ENCODE measurements around the gene MRC2. TPM values are rescaled to one million over a fixed set of nuclear protein-coding genes. Genes with fewer than 3 reads are reported as not detected.
A peak's percentile ranks its signal among the peaks of the same experiment; 100 is the strongest.

The MRC2 gene
- total RNA-seq, 2 experiments from 2014 or later, result 8.1 to 9.0 TPM

DNA sequence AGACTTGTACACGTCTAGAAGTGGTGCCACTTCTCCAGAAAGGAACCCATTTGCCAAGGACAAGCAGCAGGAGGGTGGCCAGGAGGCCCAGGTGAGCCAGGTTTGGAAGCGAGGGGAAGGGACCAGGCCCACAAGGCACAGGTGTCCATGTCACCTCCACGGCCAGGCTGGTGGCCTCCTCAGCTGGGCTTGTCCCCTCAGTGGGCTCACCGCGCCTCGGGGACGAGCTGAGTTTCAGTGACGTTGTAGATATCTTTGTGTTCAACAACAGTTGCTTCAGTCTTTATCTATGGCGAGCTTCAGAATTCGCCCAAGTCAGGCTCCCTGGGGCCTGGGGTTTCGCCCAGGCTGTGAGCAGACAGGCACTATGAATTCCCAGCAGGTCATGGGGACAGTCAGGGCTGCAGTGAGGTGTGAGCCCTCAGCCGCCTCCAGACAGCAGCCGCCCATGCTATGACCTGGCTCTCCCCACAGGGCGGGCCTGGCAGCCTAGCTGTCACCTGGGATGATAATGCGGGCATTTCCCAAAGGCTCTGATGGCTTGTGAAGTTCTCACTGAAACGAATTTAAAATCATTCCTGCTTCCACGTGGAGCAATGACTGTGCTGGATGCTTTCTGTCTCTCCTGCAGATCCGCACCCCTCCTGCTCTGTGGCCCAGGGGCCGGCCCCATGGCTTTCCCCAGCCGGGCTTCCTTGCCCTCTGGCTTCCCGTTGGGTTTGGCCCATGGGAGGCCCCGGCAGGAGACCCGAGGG lies 89.5 kb downstream of the MRC2 start:
- Mint-ChIP-seq H3K36me3 (ENCODE audit: low read depth) (no peaks in the 10 kb centered on the region), H3K4me1 (ENCODE audit: low read depth) (peaks cover 12% of the 10 kb centered on the region), H3K9me3 (no peaks in the 10 kb centered on the region), H3K27ac (no peak overlapping the region), H3K27me3 (peaks cover 9% of the 10 kb centered on the region), H3K4me3 (no peak overlapping the region)
- ATAC-seq (no peak), DNase-seq (no peak)
- intact Hi-C loops (cut with micrococcal nuclease), result no loop called here
- CTCF ChIA-PET, result no interaction called here
- TF ChIP-seq, protein P1, sequence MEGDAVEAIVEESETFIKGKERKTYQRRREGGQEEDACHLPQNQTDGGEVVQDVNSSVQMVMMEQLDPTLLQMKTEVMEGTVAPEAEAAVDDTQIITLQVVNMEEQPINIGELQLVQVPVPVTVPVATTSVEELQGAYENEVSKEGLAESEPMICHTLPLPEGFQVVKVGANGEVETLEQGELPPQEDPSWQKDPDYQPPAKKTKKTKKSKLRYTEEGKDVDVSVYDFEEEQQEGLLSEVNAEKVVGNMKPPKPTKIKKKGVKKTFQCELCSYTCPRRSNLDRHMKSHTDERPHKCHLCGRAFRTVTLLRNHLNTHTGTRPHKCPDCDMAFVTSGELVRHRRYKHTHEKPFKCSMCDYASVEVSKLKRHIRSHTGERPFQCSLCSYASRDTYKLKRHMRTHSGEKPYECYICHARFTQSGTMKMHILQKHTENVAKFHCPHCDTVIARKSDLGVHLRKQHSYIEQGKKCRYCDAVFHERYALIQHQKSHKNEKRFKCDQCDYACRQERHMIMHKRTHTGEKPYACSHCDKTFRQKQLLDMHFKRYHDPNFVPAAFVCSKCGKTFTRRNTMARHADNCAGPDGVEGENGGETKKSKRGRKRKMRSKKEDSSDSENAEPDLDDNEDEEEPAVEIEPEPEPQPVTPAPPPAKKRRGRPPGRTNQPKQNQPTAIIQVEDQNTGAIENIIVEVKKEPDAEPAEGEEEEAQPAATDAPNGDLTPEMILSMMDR (IDR thresholded peaks at IDR 0.05), result no peak
- POLR2A ChIA-PET, result no interaction called here

DNA sequence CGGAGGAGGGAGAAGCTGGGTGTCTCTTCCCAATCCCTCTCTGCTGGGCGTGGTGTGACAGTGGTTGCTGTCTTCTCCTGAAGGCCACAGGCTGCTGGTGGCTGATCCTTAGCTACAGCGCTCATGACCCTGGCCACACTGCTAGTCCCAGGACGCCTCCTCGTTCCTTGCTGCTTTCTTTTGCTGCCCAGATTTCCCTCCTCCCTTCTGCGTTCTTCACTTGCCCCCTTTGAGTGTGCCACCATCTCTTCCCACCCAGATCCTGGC lies 90.1 kb downstream of the MRC2 start:
- Mint-ChIP-seq H3K36me3 (ENCODE audit: low read depth) (no peaks in the 10 kb centered on the region), H3K27me3 (peaks cover 10% of the 10 kb centered on the region), H3K4me1 (ENCODE audit: low read depth) (peaks cover 12% of the 10 kb centered on the region), H3K9me3 (no peaks in the 10 kb centered on the region), H3K27ac (no peak overlapping the region), H3K4me3 (no peak overlapping the region)
- ATAC-seq, result no peak
- TF ChIP-seq, protein P1 (IDR thresholded peaks at IDR 0.05), result no peak
- intact Hi-C loops (cut with micrococcal nuclease), result no loop called here
- no peak for DNase-seq
- ChIA-PET POLR2A (no interaction called here), CTCF (no interaction called here)

DNA sequence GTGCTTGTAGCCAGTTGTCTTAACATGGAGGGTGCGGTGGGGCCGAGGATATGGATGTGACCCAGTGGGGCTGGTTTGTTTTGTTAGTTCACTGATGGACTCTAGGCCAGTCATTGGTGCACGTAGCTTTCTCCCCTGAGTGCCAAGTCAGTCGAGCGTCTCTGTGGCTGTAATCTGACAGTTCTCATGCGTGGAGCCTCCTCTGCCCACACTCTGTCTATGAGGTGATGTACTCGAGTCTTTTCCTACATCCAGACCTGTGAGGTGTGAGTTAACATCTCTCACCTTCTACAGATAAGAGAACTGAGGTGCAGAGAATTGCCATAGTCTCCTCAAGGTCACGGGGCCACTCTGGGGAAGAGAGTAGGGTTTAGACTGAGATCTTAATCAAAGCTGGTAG lies 90.4 kb downstream of the MRC2 start:
- POLR2A ChIA-PET, result no interaction called here
- H3K27me3 Mint-ChIP-seq, result peaks cover 12% of the 10 kb centered on the region
- no peaks in the 10 kb centered on the region for H3K9me3 Mint-ChIP-seq
- H3K4me1 Mint-ChIP-seq (ENCODE audit: low read depth), result peaks cover 12% of the 10 kb centered on the region
- intact Hi-C loops (cut with micrococcal nuclease), result no loop called here
- no peak overlapping the region for H3K27ac Mint-ChIP-seq
- TF ChIP-seq, protein P1 (IDR thresholded peaks at IDR 0.05), result no peak
- H3K4me3 Mint-ChIP-seq, result no peak overlapping the region
- CTCF ChIA-PET, result no interaction called here
- DNase-seq (no peak), ATAC-seq (no peak)
- no peaks in the 10 kb centered on the region for H3K36me3 Mint-ChIP-seq (ENCODE audit: low read depth)

DNA sequence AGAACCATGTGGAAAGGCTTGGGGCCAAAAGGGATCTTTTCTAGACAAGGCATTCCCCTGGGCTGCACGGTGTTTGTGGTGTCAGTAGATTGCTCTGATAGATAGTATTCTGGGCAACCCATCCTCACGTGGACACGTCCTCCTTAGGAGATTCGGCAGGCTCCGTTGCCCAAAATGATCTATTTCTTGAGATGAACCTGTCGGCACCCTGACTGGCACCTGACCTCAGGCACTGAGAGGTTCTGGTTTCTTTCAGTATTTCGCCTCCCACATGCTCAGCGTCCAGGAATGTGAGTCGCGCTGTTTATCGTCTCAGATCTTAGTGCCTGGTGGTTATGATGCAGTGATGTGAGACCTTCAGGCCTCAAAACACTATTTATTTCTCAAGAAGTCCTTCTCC lies 91.0 kb downstream of the MRC2 start:
- Mint-ChIP-seq H3K4me3 (no peak overlapping the region), H3K4me1 (ENCODE audit: low read depth) (peaks cover 16% of the 10 kb centered on the region), H3K27me3 (peaks cover 15% of the 10 kb centered on the region), H3K9me3 (no peaks in the 10 kb centered on the region), H3K27ac (no peak overlapping the region), H3K36me3 (ENCODE audit: low read depth) (no peaks in the 10 kb centered on the region)
- POLR2A ChIA-PET, result no interaction called here
- ATAC-seq, result peak; percentile 68
- intact Hi-C loops (cut with micrococcal nuclease), result no loop called here
- DNase-seq, result peak; percentile 56
- TF ChIP-seq, protein P1 (IDR thresholded peaks at IDR 0.05), result no peak
- CTCF ChIA-PET, result no interaction called here

DNA sequence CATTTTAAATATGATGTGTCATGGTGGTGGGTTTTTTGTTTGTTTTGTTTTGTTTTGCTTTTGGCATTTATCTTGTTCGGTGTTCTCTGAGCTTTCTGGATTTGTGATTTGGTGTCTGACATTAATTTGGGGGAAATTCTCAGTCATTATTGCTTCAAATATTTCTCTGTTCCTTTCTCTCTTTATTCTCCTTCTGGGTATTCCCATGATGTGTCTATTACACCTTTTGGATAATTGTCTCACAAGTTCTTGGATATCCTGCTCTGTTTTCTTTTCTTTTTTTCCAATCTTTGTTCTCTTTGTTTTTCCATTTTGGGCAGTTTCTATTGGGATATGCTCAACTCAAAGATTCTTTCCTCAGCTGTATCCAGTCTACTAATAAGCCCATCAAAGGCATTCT lies 92.1 kb downstream of the MRC2 start:
- ATAC-seq (no peak), DNase-seq (no peak)
- peaks cover 19% of the 10 kb centered on the region for H3K27me3 Mint-ChIP-seq
- POLR2A ChIA-PET, result no interaction called here
- intact Hi-C loops (cut with micrococcal nuclease), result no loop called here
- no peaks in the 10 kb centered on the region for H3K36me3 Mint-ChIP-seq (ENCODE audit: low read depth)
- TF ChIP-seq, protein P1 (IDR thresholded peaks at IDR 0.05), result no peak
- CTCF ChIA-PET, result no interaction called here
- peaks cover 28% of the 10 kb centered on the region for H3K4me1 Mint-ChIP-seq (ENCODE audit: low read depth)
- no peaks in the 10 kb centered on the region for H3K9me3 Mint-ChIP-seq
- H3K4me3 Mint-ChIP-seq, result no peak overlapping the region
- no peak overlapping the region for H3K27ac Mint-ChIP-seq
